AG04449 (cell line): ENCODE measurements around the gene CDK11A.
"Not testable (repeated sequence)": the region's sequence is repeated elsewhere in the genome, so short reads cannot be mapped to it uniquely, and the experiment has no call there.

Source experiments
- CTCF ChIA-PET: fragments of 350-600 bp; formaldehyde crosslinking; extraction: SDS; loops from one replicate; lab custom pipeline; 2021; ENCODE audit warnings: antibody characterized with exemption; lab: Yijun Ruan, JAX
- POLR2A ChIA-PET: fragments of 400-600, 350-600 bp; formaldehyde crosslinking; extraction: SDS; loops from one replicate; lab custom pipeline; 2020; ENCODE audit warnings: antibody characterized with exemption, inconsistent platforms; lab: Yijun Ruan, JAX
- DNase-seq: peaks from one replicate; pipeline ENCODE4 v3.0.0-alpha.2; 2010; ENCODE audit warnings: low read depth, low spot score
- H3K4me3 ChIP-seq: 2 replicates; pipeline ENCODE4 v1.5.1; 2011; ENCODE audit warnings: low read depth, mild to moderate bottlenecking, control low read depth, low read length
- CTCF ChIP-seq: IDR thresholded peaks from one replicate; pipeline ENCODE4 v1.5.1; 2011; ENCODE audit warnings: mild to moderate bottlenecking, moderate library complexity, low read length, control low read depth, inconsistent platforms; ENCODE audit not compliant: insufficient read depth; ENCODE audit errors: missing control alignments

CDK11A gene

GRCh38 chr1:1665815-1666251 is 58.3 kb downstream of the CDK11A start:
- POLR2A ChIA-PET: interaction anchor here (0.6 kb wide), 2 partner anchors 11 to 15 kb away, joined by 3 to 5 read pairs; no protein-coding TSS in a partner anchor
- DNase-seq: no peak
- CTCF ChIA-PET: interaction anchor here (0.6 to 1.5 kb wide), 4 partner anchors 13 to 19 kb away, joined by 3 to 5 read pairs (median 3); no protein-coding TSS in a partner anchor
- TF ChIP-seq CTCF: peak; percentile 30
- H3K4me3 ChIP-seq: no peak overlapping the region

GRCh38 chr1:1664941-1665814 is 59.0 kb downstream of the CDK11A start:
- ChIA-PET CTCF (interaction anchor here (0.9 to 1.5 kb wide), 4 partner anchors 11 to 19 kb away, joined by 3 to 5 read pairs (median 3); no protein-coding TSS in a partner anchor), POLR2A (interaction anchor here (0.6 kb wide), 2 partner anchors 12 to 15 kb away, joined by 3 to 5 read pairs; no protein-coding TSS in a partner anchor)
- TF ChIP-seq CTCF: no peak
- no peak overlapping the region for H3K4me3 ChIP-seq
- DNase-seq: no peak

GRCh38 chr1:1664318-1664717 is 59.8 kb downstream of the CDK11A start:
- POLR2A ChIA-PET, H3K4me3 ChIP-seq, DNase-seq: not testable (repeated sequence)
- CTCF ChIA-PET: interaction anchor here (1.1 kb wide), 1 partner anchor 10 kb away, joined by 3 read pairs; no protein-coding TSS in a partner anchor

GRCh38 chr1:1662830-1663560 is 61.2 kb downstream of the CDK11A start:
- POLR2A ChIA-PET, DNase-seq: not testable (repeated sequence)

GRCh38 chr1:1662392-1662791 is 61.8 kb downstream of the CDK11A start:
- POLR2A ChIA-PET, H3K4me3 ChIP-seq, DNase-seq: not testable (repeated sequence)
- CTCF ChIA-PET: interaction anchor here (1.0 kb wide), 1 partner anchor 17 kb away, joined by 3 read pairs; no protein-coding TSS in a partner anchor

More at GRCh38 chr1:1662830-1663560, 61.2 kb downstream of the CDK11A start:
- H3K4me3 ChIP-seq: not testable (repeated sequence)
- CTCF ChIA-PET: interaction anchor here (1.0 kb wide), 1 partner anchor 16 kb away, joined by 3 read pairs; no protein-coding TSS in a partner anchor

GRCh38 chr1:1658583-1659549 is 65.3 kb downstream of the CDK11A start, which contains the start of gene CDK11B:
TSS of gene CDK11B (minus strand) at chr1:1659004. CDS start at chr1:1657485, 1,519 bp downstream.
- POLR2A ChIA-PET, CTCF ChIA-PET: not testable (repeated sequence)
- DNase-seq: peak; percentile 80
- peak within 1 kb of the TSS; percentile 65 for H3K4me3 ChIP-seq
